ENCODE results near the gene AASDH.

DNA sequence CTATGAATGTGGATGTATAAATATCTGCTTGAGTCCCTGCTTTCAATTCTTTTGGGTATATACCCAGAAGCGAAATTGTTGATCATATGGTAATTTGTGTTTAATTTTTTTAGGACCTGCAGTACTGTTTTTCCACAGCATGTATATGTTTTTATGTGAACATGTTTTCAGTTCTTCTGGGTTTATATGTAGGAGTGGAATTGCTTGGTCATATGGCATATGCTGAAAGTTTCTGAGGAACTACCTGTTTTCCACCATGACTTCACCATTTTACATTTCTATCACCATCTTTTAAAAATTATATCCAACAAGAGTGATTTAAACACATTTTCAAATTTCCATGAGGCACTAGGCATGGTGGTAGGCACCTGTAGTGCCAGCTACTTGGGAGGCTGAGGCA lies 39.9 kb upstream of the AASDH start:
- no peak for TF ChIP-seq EZH2phosphoT487 (IDR thresholded peaks at IDR 0.05; ENCODE audit: low read length)
- TF ChIP-seq EZH2 (optimal IDR thresholded peaks at IDR 0.05; ENCODE audit: low read depth, low read length): no peak

Measured in MM.1S (cell line).